HUES48 (cell line): Measurements from ENCODE around the gene SUFU.
"Not testable (repeated sequence)": the region's sequence is repeated elsewhere in the genome, so short reads cannot be mapped to it uniquely, and the experiment has no call there.

ENCODE experiments used
- H3K27ac ChIP-seq: one replicate; pipeline ENCODE4 v1.7.0; 2013; ENCODE audit warnings: low read depth, low read length, inconsistent platforms
- H3K27me3 ChIP-seq: 2 replicates; pipeline ENCODE4 v1.6.1; 2013; ENCODE audit warnings: mild to moderate bottlenecking, low read length; ENCODE audit not compliant: control insufficient read depth, insufficient read depth
- H3K36me3 ChIP-seq: 2 replicates; pipeline ENCODE4 v1.6.1; 2013; ENCODE audit warnings: low read length; ENCODE audit not compliant: control insufficient read depth, insufficient read depth
- H3K4me1 ChIP-seq: 2 replicates; pipeline ENCODE4 v1.6.1; 2013; ENCODE audit warnings: mild to moderate bottlenecking, low read length; ENCODE audit not compliant: control insufficient read depth, insufficient read depth
- H3K4me3 ChIP-seq: 2 replicates; pipeline ENCODE4 v1.5.1; 2013; ENCODE audit warnings: mild to moderate bottlenecking, low read depth, low read length
- H3K9ac ChIP-seq: 2 replicates; pipeline ENCODE4 v1.6.1; 2013; ENCODE audit warnings: mild to moderate bottlenecking, low read depth, low read length, moderate library complexity
- H3K9me3 ChIP-seq: 2 replicates; pipeline ENCODE4 v1.6.1; 2013; ENCODE audit warnings: low read length; ENCODE audit not compliant: control insufficient read depth, insufficient read depth

SUFU gene

DNA sequence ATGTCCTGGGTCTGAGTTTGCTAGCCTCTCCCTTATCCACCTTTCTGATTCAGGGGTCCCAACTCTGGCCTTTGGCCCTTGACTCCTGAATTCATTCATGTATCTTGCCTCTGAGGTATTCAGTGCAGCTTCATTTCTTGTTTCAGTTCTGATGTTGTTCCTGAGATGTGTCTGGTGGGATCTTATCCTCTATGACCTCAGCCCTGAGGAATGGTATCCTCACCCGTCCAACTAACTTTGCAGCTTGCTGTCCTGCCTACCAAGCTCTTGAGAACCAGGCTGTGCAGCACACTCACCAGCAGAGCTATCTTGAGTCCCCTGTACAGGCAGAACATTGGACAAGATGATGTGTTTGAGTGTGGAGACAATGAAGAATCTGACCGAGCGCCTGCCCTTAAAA is 13.8 kb downstream of the SUFU start:
- no peaks in the 10 kb centered on the region for H3K9me3 ChIP-seq
- H3K9ac ChIP-seq = no peak overlapping the region
- H3K27ac ChIP-seq = no peak overlapping the region
- H3K4me3 ChIP-seq = no peak overlapping the region
- H3K4me1 ChIP-seq = no peaks in the 10 kb centered on the region
- peaks cover 8% of the 10 kb centered on the region; the same call in 1 of the 2 replicates for H3K36me3 ChIP-seq
- H3K27me3 ChIP-seq = no peaks in the 10 kb centered on the region

GRCh38 chr10:102519246-102519825 is 15.6 kb downstream of the SUFU start:
- H3K27ac ChIP-seq = no peak overlapping the region
- H3K9me3 ChIP-seq = no peaks in the 10 kb centered on the region
- no peaks in the 10 kb centered on the region for H3K27me3 ChIP-seq
- H3K36me3 ChIP-seq = 0 out of 2 replicates have a peak, but pooled peaks cover 5% of the 10 kb centered on the region
- no peak overlapping the region for H3K9ac ChIP-seq
- H3K4me3 ChIP-seq = no peak overlapping the region
- no peaks in the 10 kb centered on the region for H3K4me1 ChIP-seq

GRCh38 chr10:102522874-102523249 is 19.1 kb downstream of the SUFU start:
- Histone ChIP-seq H3K36me3 (no peaks in the 10 kb centered on the region), H3K4me3 (no peak overlapping the region), H3K27me3 (no peaks in the 10 kb centered on the region), H3K27ac (no peak overlapping the region), H3K9me3 (no peaks in the 10 kb centered on the region), H3K9ac (no peak overlapping the region), H3K4me1 (no peaks in the 10 kb centered on the region)

DNA sequence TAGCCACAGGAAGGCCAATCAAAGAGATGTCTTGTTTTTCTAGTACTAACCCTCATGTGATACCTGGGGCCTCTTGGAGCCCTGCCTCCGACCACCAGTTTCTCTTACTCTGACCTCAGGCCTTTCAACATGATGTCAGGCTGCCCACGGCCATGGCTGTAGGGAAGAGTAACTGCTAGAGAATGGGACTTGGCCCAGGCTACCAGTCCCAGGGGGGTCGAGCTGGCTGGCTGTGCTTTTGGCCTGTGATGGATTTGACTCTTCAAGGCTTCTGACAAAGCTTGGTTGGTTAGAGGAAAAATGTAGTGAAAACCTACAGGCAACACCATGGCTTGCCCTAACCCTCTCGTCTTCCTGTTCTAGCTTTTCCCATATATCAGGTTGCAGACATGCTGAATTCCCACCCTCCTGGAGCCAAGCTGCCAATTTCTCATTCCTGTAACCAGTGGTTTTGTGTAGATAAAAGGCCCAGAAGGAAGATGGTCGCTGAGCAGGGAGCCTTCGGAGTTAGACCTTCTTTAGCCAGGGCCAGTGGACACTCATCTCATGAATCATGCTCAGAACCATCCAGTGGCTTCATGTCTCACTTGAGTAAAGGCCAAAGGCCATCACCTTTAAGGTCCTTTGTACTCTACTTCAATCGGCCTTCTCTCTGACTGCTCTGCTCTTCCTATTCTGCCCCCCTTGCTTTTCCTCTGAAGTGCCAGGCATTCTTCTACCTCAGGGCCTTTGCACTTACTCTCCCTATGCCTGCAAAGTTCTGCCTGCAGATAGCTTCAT is 19.7 kb downstream of the SUFU start:
- no peaks in the 10 kb centered on the region for H3K36me3 ChIP-seq
- H3K4me3 ChIP-seq = no peak overlapping the region
- H3K27ac ChIP-seq = no peak overlapping the region
- no peak overlapping the region for H3K9ac ChIP-seq
- H3K4me1 ChIP-seq = no peaks in the 10 kb centered on the region
- H3K9me3 ChIP-seq = no peaks in the 10 kb centered on the region
- no peaks in the 10 kb centered on the region for H3K27me3 ChIP-seq

- H3K4me3 ChIP-seq = no peak overlapping the region
- H3K36me3 ChIP-seq = no peaks in the 10 kb centered on the region
- H3K9me3 ChIP-seq = no peaks in the 10 kb centered on the region
- no peaks in the 10 kb centered on the region for H3K4me1 ChIP-seq
- H3K27me3 ChIP-seq = no peaks in the 10 kb centered on the region
- H3K27ac ChIP-seq = no peak overlapping the region
- H3K9ac ChIP-seq = no peak overlapping the region
Observed at GRCh38 chr10:102524746-102525145, 21.0 kb downstream of the SUFU start.

GRCh38 chr10:102527546-102527945 is 23.8 kb downstream of the SUFU start:
- Histone ChIP-seq H3K9ac (no peak overlapping the region), H3K27ac (no peak overlapping the region), H3K4me3 (no peak overlapping the region), H3K4me1 (no peaks in the 10 kb centered on the region), H3K36me3 (no peaks in the 10 kb centered on the region), H3K27me3 (no peaks in the 10 kb centered on the region), H3K9me3 (no peaks in the 10 kb centered on the region)

GRCh38 chr10:102534333-102534732 is 30.6 kb downstream of the SUFU start:
- no peaks in the 10 kb centered on the region for H3K36me3 ChIP-seq
- H3K9ac ChIP-seq = no peak overlapping the region
- H3K27me3 ChIP-seq = no peaks in the 10 kb centered on the region
- no peak overlapping the region for H3K27ac ChIP-seq
- no peaks in the 10 kb centered on the region for H3K9me3 ChIP-seq
- H3K4me3 ChIP-seq = no peak overlapping the region
- no peaks in the 10 kb centered on the region for H3K4me1 ChIP-seq

DNA sequence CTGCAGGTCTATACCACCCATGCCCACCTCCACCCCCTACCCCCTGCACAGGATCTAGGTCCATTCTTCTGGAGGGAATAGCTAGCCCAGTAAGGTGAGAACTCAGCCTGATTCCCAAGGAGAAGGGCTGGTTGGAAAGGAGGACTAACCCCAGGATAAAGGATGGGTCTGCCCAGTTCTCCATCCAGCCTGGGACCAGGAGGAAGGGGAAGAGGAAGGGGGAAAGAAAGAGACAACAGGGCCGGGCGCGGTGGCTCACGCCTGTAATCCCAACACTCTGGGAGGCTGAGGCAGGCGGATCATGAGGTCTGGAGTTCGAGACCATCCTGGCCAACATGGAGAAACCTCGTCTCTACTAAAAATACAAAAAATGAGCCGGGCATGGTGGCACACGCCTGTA is 31.2 kb downstream of the SUFU start:
- H3K9me3 ChIP-seq, H3K4me1 ChIP-seq, H3K9ac ChIP-seq, H3K36me3 ChIP-seq, H3K27me3 ChIP-seq, H3K4me3 ChIP-seq, H3K27ac ChIP-seq: not testable (repeated sequence)

DNA sequence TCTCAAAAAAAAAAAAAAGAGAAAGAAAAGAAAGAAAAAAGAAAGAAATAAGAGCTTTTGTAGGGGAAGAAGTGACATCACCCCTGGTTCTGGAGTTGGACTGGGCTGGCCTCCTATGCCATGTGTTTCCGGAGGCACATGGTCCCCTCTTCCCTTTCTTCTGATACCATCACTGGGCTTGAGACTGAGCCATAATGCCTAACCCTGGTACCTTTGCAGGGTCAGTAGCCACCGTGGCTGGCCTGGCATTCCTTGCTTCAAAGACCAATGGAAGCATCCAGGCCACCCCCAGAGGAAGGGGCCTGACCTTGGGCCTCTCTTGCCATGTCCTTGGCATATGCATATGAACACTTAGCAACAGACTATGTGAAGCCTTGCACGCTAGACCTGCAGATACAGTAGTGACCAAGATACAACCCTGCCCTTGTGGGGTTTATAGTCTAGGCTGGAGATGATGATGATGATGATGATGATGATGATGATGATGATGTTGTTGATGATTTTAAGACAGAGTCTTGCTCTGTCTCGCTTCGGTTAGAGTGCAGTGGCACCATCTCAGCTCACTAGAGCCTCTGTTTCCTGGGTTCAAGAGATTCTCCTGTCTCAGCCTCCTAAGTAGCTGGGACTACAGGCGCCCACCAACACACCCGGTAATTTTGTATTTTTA is 31.8 kb downstream of the SUFU start:
- Histone ChIP-seq H3K4me1 (no peaks in the 10 kb centered on the region), H3K27me3 (no peaks in the 10 kb centered on the region), H3K9ac (no peak overlapping the region)

DNA sequence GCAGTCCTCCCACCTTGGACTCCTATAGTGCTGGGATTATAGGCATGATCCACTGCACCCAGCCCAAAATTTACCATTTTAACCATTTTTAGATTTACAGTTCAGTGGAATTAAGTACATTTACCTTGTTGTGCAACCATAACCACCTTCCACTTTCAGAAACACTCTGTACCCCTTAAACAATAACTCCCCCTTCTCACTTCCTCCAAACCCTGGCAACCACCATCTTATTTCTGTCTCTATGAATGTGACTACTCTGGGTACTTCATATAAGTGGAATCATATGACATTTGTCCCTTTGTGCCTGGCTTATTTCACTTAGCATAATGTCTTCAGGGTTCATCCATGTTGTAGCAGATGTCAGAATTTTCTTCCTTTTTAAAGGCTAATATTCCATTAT is 33.6 kb downstream of the SUFU start:
- no peaks in the 10 kb centered on the region for H3K9me3 ChIP-seq
- H3K4me3 ChIP-seq = no peak overlapping the region
- no peaks in the 10 kb centered on the region for H3K36me3 ChIP-seq
- H3K27ac ChIP-seq = no peak overlapping the region
- H3K4me1 ChIP-seq = no peaks in the 10 kb centered on the region
- H3K9ac ChIP-seq = no peak overlapping the region
- no peaks in the 10 kb centered on the region for H3K27me3 ChIP-seq

More for the DNA sequence above, 31.8 kb downstream of the SUFU start:
- H3K27ac ChIP-seq = no peak overlapping the region
- no peak overlapping the region for H3K4me3 ChIP-seq
- no peaks in the 10 kb centered on the region for H3K36me3 ChIP-seq
- H3K9me3 ChIP-seq = no peaks in the 10 kb centered on the region

GRCh38 chr10:102537948-102538347 is 34.2 kb downstream of the SUFU start:
- no peaks in the 10 kb centered on the region for H3K9me3 ChIP-seq
- no peaks in the 10 kb centered on the region for H3K27me3 ChIP-seq
- H3K36me3 ChIP-seq = no peaks in the 10 kb centered on the region
- no peak overlapping the region for H3K4me3 ChIP-seq
- H3K4me1 ChIP-seq = no peaks in the 10 kb centered on the region
- no peak overlapping the region for H3K9ac ChIP-seq
- no peak overlapping the region for H3K27ac ChIP-seq
